Activated CD8-positive, alpha-beta T cell treated with anti-CD3 and anti-CD28 coated beads, Interleukin-2, amount 10 ng/mL, durations not matched to agents 7 days and 5 days (primary cell): ENCODE measurements around the gene FAM53B. TPM values are rescaled to one million over a fixed set of nuclear protein-coding genes. Genes with fewer than 3 reads are reported as not detected.

Experiments
- ATAC-seq: fragments of 150-1000 bp; cut with Tn5 transposase; one replicate; pipeline ENCODE4 v1.10.0; 2021; ENCODE audit warnings: moderate library complexity
- CTCF ChIA-PET: fragments of 350-600 bp; sonication (Branson Sonifier 250); formaldehyde crosslinking; loops from one replicate; lab custom pipeline; 2021; ENCODE audit warnings: antibody characterized with exemption; lab: Charles Lee
- POLR2A ChIA-PET: fragments of 350-600 bp; sonication (Branson Sonifier 250); formaldehyde crosslinking; loops from one replicate; lab custom pipeline; 2021; ENCODE audit warnings: antibody characterized with exemption; lab: Charles Lee
- DNase-seq: peaks from one replicate; pipeline ENCODE4 v3.0.0-alpha.2; 2020
- H3K27ac Mint-ChIP-seq: one replicate; pipeline ENCODE4 v1.8.0; 2021; ENCODE audit warnings: mild to moderate bottlenecking, mixed read lengths
- H3K27me3 Mint-ChIP-seq: one replicate; pipeline ENCODE4 v1.8.0; 2021; ENCODE audit warnings: low read depth, mixed read lengths
- H3K36me3 Mint-ChIP-seq: one replicate; pipeline ENCODE4 v1.8.0; 2021; ENCODE audit warnings: low read depth, mixed read lengths
- H3K4me1 Mint-ChIP-seq: one replicate; pipeline ENCODE4 v1.8.0; 2021; ENCODE audit warnings: low read depth, mixed read lengths
- H3K4me3 Mint-ChIP-seq: one replicate; pipeline ENCODE4 v1.8.0; 2021; ENCODE audit warnings: mild to moderate bottlenecking, mixed read lengths
- H3K9me3 Mint-ChIP-seq: one replicate; pipeline ENCODE4 v1.8.0; 2022; ENCODE audit warnings: mixed read lengths; ENCODE audit not compliant: insufficient read depth
- total RNA-seq, 2 experiments: library from RNA; stranded (reverse); gene quantifications; one replicate each; pipeline ENCODE4 v1.2.3, GENCODE V29; 2021

The FAM53B gene
- total RNA-seq, 2 experiments from 2014 or later, result 19.9 to 21.8 TPM

GRCh38 chr10:124573726-124574455 lies 170.3 kb downstream of the FAM53B start:
- Mint-ChIP-seq H3K27me3 (no peaks in the 10 kb centered on the region), H3K4me3 (no peak overlapping the region), H3K36me3 (no peaks in the 10 kb centered on the region), H3K9me3 (no peaks in the 10 kb centered on the region), H3K4me1 (no peaks in the 10 kb centered on the region), H3K27ac (no peak overlapping the region)
- ChIA-PET POLR2A (no interaction called here), CTCF (no interaction called here)
- DNase-seq (no peak), ATAC-seq (no peak)

GRCh38 chr10:124572751-124573150 lies 171.4 kb downstream of the FAM53B start:
- Mint-ChIP-seq H3K36me3 (no peaks in the 10 kb centered on the region), H3K4me1 (no peaks in the 10 kb centered on the region), H3K4me3 (no peak overlapping the region), H3K9me3 (no peaks in the 10 kb centered on the region), H3K27me3 (no peaks in the 10 kb centered on the region), H3K27ac (no peak overlapping the region)
- CTCF ChIA-PET, result no interaction called here
- ATAC-seq, result no peak
- POLR2A ChIA-PET, result no interaction called here
- no peak for DNase-seq

- CTCF ChIA-PET, result no interaction called here
These were observed 173.5 kb downstream of the FAM53B start for GRCh38 chr10:124570646-124571045.

GRCh38 chr10:124569623-124570470 lies 174.3 kb downstream of the FAM53B start:
- CTCF ChIA-PET, result interaction anchor here (1.2 kb wide), 1 partner anchor 35 kb away, joined by 3 read pairs; no protein-coding TSS in a partner anchor
- no peak overlapping the region for H3K4me3 Mint-ChIP-seq
- no peak for DNase-seq
- H3K9me3 Mint-ChIP-seq, result no peaks in the 10 kb centered on the region
- no peaks in the 10 kb centered on the region for H3K36me3 Mint-ChIP-seq
- H3K27ac Mint-ChIP-seq, result no peak overlapping the region
- POLR2A ChIA-PET, result no interaction called here
- ATAC-seq, result no peak
- H3K27me3 Mint-ChIP-seq, result no peaks in the 10 kb centered on the region
- no peaks in the 10 kb centered on the region for H3K4me1 Mint-ChIP-seq

More at GRCh38 chr10:124570646-124571045, 173.5 kb downstream of the FAM53B start:
- Mint-ChIP-seq H3K9me3 (no peaks in the 10 kb centered on the region), H3K27ac (no peak overlapping the region), H3K27me3 (no peaks in the 10 kb centered on the region), H3K4me3 (no peak overlapping the region), H3K36me3 (no peaks in the 10 kb centered on the region), H3K4me1 (no peaks in the 10 kb centered on the region)
- POLR2A ChIA-PET, result no interaction called here
- ATAC-seq, result no peak
- no peak for DNase-seq

Other genes starting within 250 kb of the FAM53B start
- 10 to 100 TPM; 22.3 to 25.5 TPM for gene EEF1AKMT2, start 47.5 kb upstream of the FAM53B start, total RNA-seq
- gene ABRAXAS2, start 57.4 kb upstream of the FAM53B start, total RNA-seq, result 10 to 100 TPM; 12.1 to 15.2 TPM
- gene ZRANB1, start 197.7 kb upstream of the FAM53B start, total RNA-seq, result 10 to 100 TPM; 10.7 to 11.2 TPM